HCT116 (cell line): ENCODE results near the gene SIPA1L3. TPM values are rescaled to one million over a fixed set of nuclear protein-coding genes. Genes with fewer than 3 reads are reported as not detected.

Source experiments
- ATAC-seq: fragments of 200-7000 bp; cut with Tn5 transposase; 2 replicates; pipeline ENCODE4 v1.9.1; 2020; ENCODE audit warnings: mild to moderate bottlenecking, moderate library complexity
- BruUV-seq: library from RNA; stranded (reverse); fragments of 400-500 nt; replicated peaks from 2 replicates; lab custom pipeline; 2021; lab: Mats Ljungman, UMichigan
- CTCF ChIA-PET: fragments of 300-600 bp; sonication (Branson Sonifier 250); formaldehyde crosslinking; loops from one replicate; lab custom pipeline; 2021; ENCODE audit warnings: antibody characterized with exemption; lab: Charles Lee
- POLR2A ChIA-PET: fragments of 300-600, 350-600 bp; sonication (Branson Sonifier 250); formaldehyde crosslinking; loops from one replicate; lab custom pipeline; 2021; ENCODE audit warnings: antibody characterized with exemption; lab: Charles Lee
- RAD21 ChIA-PET, 2 experiments: fragments of 300-600 bp; sonication (Branson Sonifier 250); formaldehyde crosslinking; loops; one replicate each; lab custom pipeline; 2023; ENCODE audit warnings: low total read pairs in 2 of 2; ENCODE audit not compliant: uncharacterized antibody in 2 of 2, unreplicated experiment in 2 of 2, low non-redundant PET in 1 of 2; lab: Charles Lee
- DNase-seq: peaks from one replicate; pipeline ENCODE4 v3.0.0-alpha.2; 2010; ENCODE audit warnings: low read depth, low spot score
- H2AFZ ChIP-seq: fragments of 200-600 bp; shearing (Covaris generic), sonication (generic); 2 replicates; pipeline ENCODE4 v1.6.1; 2017; ENCODE audit warnings: low read depth, mixed run types, mixed read lengths, antibody characterized with exemption, low read length; ENCODE audit not compliant: poor library complexity, severe bottlenecking
- H3K27ac ChIP-seq: 2 replicates; pipeline ENCODE4 v1.5.1; 2012; ENCODE audit warnings: low read depth, low read length
- H3K27me3 ChIP-seq: fragments of 200-600 bp; sonication (generic); 2 replicates; pipeline ENCODE4 v1.6.1; 2016; ENCODE audit warnings: mixed run types, low read length, mixed read lengths; ENCODE audit not compliant: insufficient read depth
- H3K36me3 ChIP-seq, 2 experiments: fragments of 200-500 bp in 1 of 2; fragments of 200-600 bp in 1 of 2; sonication (Bioruptor generic) in 1 of 2; sonication (generic) in 1 of 2; 2 replicates each; pipeline versions ENCODE4 v1.5.1 to v1.6.1; 2014 to 2016; ENCODE audit warnings: low read length in 2 of 2, inconsistent platforms in 1 of 2, mixed read lengths in 1 of 2, mixed run types in 1 of 2; ENCODE audit not compliant: insufficient read depth in 2 of 2, control insufficient read depth in 1 of 2
- H3K4me1 ChIP-seq, 2 experiments: fragments of 200-600 bp in 1 of 2; sonication (generic) in 1 of 2; 2 replicates each; pipeline versions ENCODE4 v1.5.1 to v1.6.1; 2012 to 2017; ENCODE audit warnings: low read length in 2 of 2, inconsistent platforms in 1 of 2, mild to moderate bottlenecking in 1 of 2, mixed read lengths in 1 of 2, mixed run types in 1 of 2, moderate library complexity in 1 of 2; ENCODE audit not compliant: insufficient read depth in 2 of 2, control insufficient read depth in 1 of 2
- H3K4me2 ChIP-seq: fragments of 200-600 bp; sonication (generic); 2 replicates; pipeline ENCODE4 v1.6.1; 2017; ENCODE audit warnings: mixed run types, low read length, mixed read lengths
- H3K4me3 ChIP-seq, 2 experiments: fragments of 200-600 bp in 1 of 2; sonication (generic) in 1 of 2; replicated peaks in 1 of 2; 2 replicates each; pipeline ENCODE4 v1.5.1; 2011 to 2016; ENCODE audit warnings: low read length in 2 of 2, control low read depth in 1 of 2, low read depth in 1 of 2, mild to moderate bottlenecking in 1 of 2, mixed read lengths in 1 of 2, mixed run types in 1 of 2
- H3K79me2 ChIP-seq: fragments of 200-600 bp; sonication (generic); 2 replicates; pipeline ENCODE4 v1.6.1; 2017; ENCODE audit warnings: mild to moderate bottlenecking, mixed run types, low read length, moderate library complexity, mixed read lengths; ENCODE audit not compliant: insufficient read depth
- H3K9ac ChIP-seq: fragments of 200-600 bp; sonication (generic); 2 replicates; pipeline ENCODE4 v1.6.1; 2016; ENCODE audit warnings: low read length, mixed read lengths
- H3K9me2 ChIP-seq: fragments of 200-600 bp; sonication (generic), shearing (Covaris generic); 2 replicates; pipeline ENCODE4 v1.6.1; 2017; ENCODE audit warnings: mixed run types, mild to moderate bottlenecking, moderate library complexity; ENCODE audit not compliant: insufficient read depth
- H3K9me3 ChIP-seq, 2 experiments: fragments of 200-500 bp in 1 of 2; fragments of 200-600 bp in 1 of 2; sonication (Bioruptor generic) in 1 of 2; sonication (generic) in 1 of 2; 2 replicates each; pipeline ENCODE4 v1.6.1; 2014 to 2017; ENCODE audit warnings: low read length in 2 of 2, mixed read lengths in 2 of 2, inconsistent platforms in 1 of 2, low read depth in 1 of 2, mild to moderate bottlenecking in 1 of 2, mixed run types in 1 of 2, moderate library complexity in 1 of 2; ENCODE audit not compliant: control insufficient read depth in 1 of 2, insufficient read depth in 1 of 2
- H4K20me1 ChIP-seq: fragments of 200-600 bp; sonication (generic), shearing (Covaris generic); 2 replicates; pipeline ENCODE4 v1.6.1; 2017; ENCODE audit warnings: mixed run types, mild to moderate bottlenecking, moderate library complexity; ENCODE audit not compliant: insufficient read depth
- EGR1 ChIP-seq: IDR thresholded peaks from 2 replicates; pipeline ENCODE4 v1.6.1; 2012; ENCODE audit warnings: low read depth
- ELF1 ChIP-seq: IDR thresholded peaks from 2 replicates; pipeline ENCODE4 v1.6.1; 2012; ENCODE audit warnings: low read depth, borderline replicate concordance
- EZH2phosphoT487 ChIP-seq: fragments of 200-600 bp; IDR thresholded peaks from 2 replicates; pipeline ENCODE4 v1.6.1; 2018; ENCODE audit warnings: antibody characterized with exemption, borderline replicate concordance
- FOSL1 ChIP-seq: IDR thresholded peaks from 2 replicates; pipeline ENCODE4 v1.6.1; 2012; ENCODE audit warnings: low read depth
- POLR2A ChIP-seq: IDR thresholded peaks from 2 replicates; pipeline ENCODE4 v1.7.0; 2011; ENCODE audit warnings: borderline replicate concordance; ENCODE audit not compliant: insufficient read depth, insufficient read length; ENCODE audit errors: extremely low read depth
- POLR2AphosphoS5 ChIP-seq: IDR thresholded peaks from 2 replicates; pipeline ENCODE4 v1.6.1; 2011; ENCODE audit warnings: mild to moderate bottlenecking, low read depth, low read length, moderate library complexity
- RAD21 ChIP-seq: IDR thresholded peaks from 2 replicates; pipeline ENCODE4 v1.6.1; 2012; ENCODE audit warnings: low read depth, mild to moderate bottlenecking
- SP1 ChIP-seq: IDR thresholded peaks from 2 replicates; pipeline ENCODE4 v1.6.1; 2012; ENCODE audit warnings: low read depth
- SRF ChIP-seq: IDR thresholded peaks from 2 replicates; pipeline ENCODE4 v1.6.1; 2012; ENCODE audit warnings: low read depth
- TCF7L2 ChIP-seq: IDR thresholded peaks from 2 replicates; pipeline ENCODE4 v1.7.0; 2011; ENCODE audit warnings: borderline replicate concordance, inconsistent platforms; ENCODE audit not compliant: insufficient read depth, insufficient read length; ENCODE audit errors: extremely low read depth
- ZFX ChIP-seq: fragments of 450-650 bp; IDR thresholded peaks from 2 replicates; pipeline ENCODE4 v1.6.1; 2017
- intact Hi-C: fragments of 100-400 bp; cut with micrococcal nuclease; formaldehyde crosslinking; loops from 2 replicates; pipeline ENCODE4 v1.10.0; 2022
- total RNA-seq: library from RNA; stranded (reverse); gene quantifications from one replicate; pipeline ENCODE4 v1.2.1, GENCODE V29; 2021; ENCODE audit not compliant: unreplicated experiment
- TF ChIP-seq, protein P1 (sequence below): IDR thresholded peaks from 2 replicates; pipeline ENCODE4 v1.6.1; 2011; ENCODE audit warnings: mild to moderate bottlenecking, low read length, moderate library complexity; ENCODE audit not compliant: insufficient replicate concordance; ENCODE audit errors: extremely low read depth
- TF ChIP-seq, protein P2 (sequence below), 3 experiments: fragments of 200-600 bp in 1 of 3; sonication (generic) in 1 of 3; IDR thresholded peaks in 2 of 3; conservative IDR thresholded peaks in 1 of 3; 2 replicates each; pipeline ENCODE4 v1.5.1; 2012 to 2017; ENCODE audit warnings: low read depth in 2 of 3, low read length in 2 of 3, antibody characterized with exemption in 1 of 3, borderline replicate concordance in 1 of 3, control low read depth in 1 of 3, mild to moderate bottlenecking in 1 of 3, mixed read lengths in 1 of 3, mixed run types in 1 of 3, moderate library complexity in 1 of 3; ENCODE audit not compliant: insufficient read depth in 1 of 3
- TF ChIP-seq, protein P3 (sequence below): IDR thresholded peaks from 2 replicates; pipeline ENCODE4 v1.6.1; 2012

SIPA1L3 gene
- total RNA-seq, 1 experiment from 2014 or later = 41.8 TPM

DNA sequence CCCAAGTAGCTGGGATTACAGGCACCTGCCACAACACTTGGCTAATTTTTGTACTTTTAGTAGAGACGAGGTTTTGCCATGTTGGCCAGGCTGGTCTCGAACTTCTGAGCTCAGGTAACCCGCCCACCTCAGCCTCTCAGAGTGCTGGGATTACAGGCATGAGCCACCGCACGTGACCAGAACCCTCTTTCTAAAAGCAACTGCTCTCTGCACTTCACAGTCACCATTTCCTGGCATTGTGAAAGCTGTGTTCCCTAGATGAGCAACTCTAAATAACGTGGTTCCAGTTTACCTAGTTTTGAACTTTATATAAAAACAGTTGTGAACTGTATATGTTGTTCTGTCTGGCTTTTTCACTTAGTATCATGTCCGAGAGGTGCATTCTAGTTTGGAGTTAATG is 152.9 kb downstream of the SIPA1L3 start:
- TF ChIP-seq EZH2phosphoT487 (no peak), TCF7L2 (no peak), POLR2A (no peak), POLR2AphosphoS5 (no peak), SP1 (no peak), ELF1 (no peak), EGR1 (no peak), SRF (no peak), FOSL1 (no peak), RAD21 (no peak), ZFX (no peak)
- TF ChIP-seq, protein P1, sequence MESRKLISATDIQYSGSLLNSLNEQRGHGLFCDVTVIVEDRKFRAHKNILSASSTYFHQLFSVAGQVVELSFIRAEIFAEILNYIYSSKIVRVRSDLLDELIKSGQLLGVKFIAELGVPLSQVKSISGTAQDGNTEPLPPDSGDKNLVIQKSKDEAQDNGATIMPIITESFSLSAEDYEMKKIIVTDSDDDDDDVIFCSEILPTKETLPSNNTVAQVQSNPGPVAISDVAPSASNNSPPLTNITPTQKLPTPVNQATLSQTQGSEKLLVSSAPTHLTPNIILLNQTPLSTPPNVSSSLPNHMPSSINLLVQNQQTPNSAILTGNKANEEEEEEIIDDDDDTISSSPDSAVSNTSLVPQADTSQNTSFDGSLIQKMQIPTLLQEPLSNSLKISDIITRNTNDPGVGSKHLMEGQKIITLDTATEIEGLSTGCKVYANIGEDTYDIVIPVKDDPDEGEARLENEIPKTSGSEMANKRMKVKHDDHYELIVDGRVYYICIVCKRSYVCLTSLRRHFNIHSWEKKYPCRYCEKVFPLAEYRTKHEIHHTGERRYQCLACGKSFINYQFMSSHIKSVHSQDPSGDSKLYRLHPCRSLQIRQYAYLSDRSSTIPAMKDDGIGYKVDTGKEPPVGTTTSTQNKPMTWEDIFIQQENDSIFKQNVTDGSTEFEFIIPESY = no peak
- TF ChIP-seq, protein P2, sequence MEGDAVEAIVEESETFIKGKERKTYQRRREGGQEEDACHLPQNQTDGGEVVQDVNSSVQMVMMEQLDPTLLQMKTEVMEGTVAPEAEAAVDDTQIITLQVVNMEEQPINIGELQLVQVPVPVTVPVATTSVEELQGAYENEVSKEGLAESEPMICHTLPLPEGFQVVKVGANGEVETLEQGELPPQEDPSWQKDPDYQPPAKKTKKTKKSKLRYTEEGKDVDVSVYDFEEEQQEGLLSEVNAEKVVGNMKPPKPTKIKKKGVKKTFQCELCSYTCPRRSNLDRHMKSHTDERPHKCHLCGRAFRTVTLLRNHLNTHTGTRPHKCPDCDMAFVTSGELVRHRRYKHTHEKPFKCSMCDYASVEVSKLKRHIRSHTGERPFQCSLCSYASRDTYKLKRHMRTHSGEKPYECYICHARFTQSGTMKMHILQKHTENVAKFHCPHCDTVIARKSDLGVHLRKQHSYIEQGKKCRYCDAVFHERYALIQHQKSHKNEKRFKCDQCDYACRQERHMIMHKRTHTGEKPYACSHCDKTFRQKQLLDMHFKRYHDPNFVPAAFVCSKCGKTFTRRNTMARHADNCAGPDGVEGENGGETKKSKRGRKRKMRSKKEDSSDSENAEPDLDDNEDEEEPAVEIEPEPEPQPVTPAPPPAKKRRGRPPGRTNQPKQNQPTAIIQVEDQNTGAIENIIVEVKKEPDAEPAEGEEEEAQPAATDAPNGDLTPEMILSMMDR (IDR thresholded peaks at IDR 0.05 in 2 of 3, conservative IDR thresholded peaks at IDR 0.05 in 1 of 3; ENCODE audit: borderline replicate concordance in 1 of 3, insufficient read depth in 1 of 3, low read depth in 2 of 3, low read length in 2 of 3) = no peak
- TF ChIP-seq, protein P3, sequence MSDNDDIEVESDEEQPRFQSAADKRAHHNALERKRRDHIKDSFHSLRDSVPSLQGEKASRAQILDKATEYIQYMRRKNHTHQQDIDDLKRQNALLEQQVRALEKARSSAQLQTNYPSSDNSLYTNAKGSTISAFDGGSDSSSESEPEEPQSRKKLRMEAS = no peak
- TF ChIP-seq, all 23 proteins: peak for 0
- no peak for ATAC-seq
- no peak for DNase-seq
- Histone ChIP-seq H3K4me3 (no peak overlapping the region), H3K79me2 (peaks cover 10% of the 10 kb centered on the region; the same call in 1 of the 2 replicates), H4K20me1 (no peaks in the 10 kb centered on the region), H3K27me3 (no peaks in the 10 kb centered on the region), H3K4me1 (peaks cover 4 to 20% of the 10 kb centered on the region in 2 experiments; a peak in 3 of 4 replicates), H3K27ac (no peak overlapping the region), H3K36me3 (no peaks in the 10 kb centered on the region), H3K9ac (no peak overlapping the region), H3K4me2 (no peak overlapping the region), H3K9me2 (no peaks in the 10 kb centered on the region), H3K9me3 (no peaks in the 10 kb centered on the region), H2AFZ (no peak overlapping the region)
- intact Hi-C loops = no loop called here
- POLR2A ChIA-PET = interaction anchor here (1.2 kb wide), 1 partner anchor 55 kb away, joined by 3 read pairs; no protein-coding TSS in a partner anchor
- CTCF ChIA-PET = no interaction called here
- BruUV-seq = no TSS peak
- RAD21 ChIA-PET = no interaction called here
